Ascending aorta (tissue), 2 donors: Measurements from ENCODE around the gene USO1. TPM values are rescaled to one million over a fixed set of nuclear protein-coding genes. Genes with fewer than 3 reads are reported as not detected.

Source experiments
- DNase-seq, 2 donors: peaks; one replicate each; pipeline ENCODE4 v3.0.0-alpha.2; 2019; ENCODE audit warnings: low spot score in 2 of 2
- H3K27ac ChIP-seq, 2 donors: fragments of 200-600 bp; sonication (generic); one replicate each; pipeline ENCODE4 v1.5.1; 2016 to 2017; ENCODE audit warnings: mild to moderate bottlenecking in 1 of 2
- H3K27me3 ChIP-seq: fragments of 200-600 bp; sonication (generic); one replicate; pipeline ENCODE4 v1.5.1; 2017
- H3K36me3 ChIP-seq, 2 donors: fragments of 200-600 bp; sonication (generic); one replicate each; pipeline ENCODE4 v1.5.1; 2016
- H3K4me1 ChIP-seq, 2 donors: fragments of 200-600 bp; sonication (generic); one replicate each; pipeline ENCODE4 v1.5.1; 2016 to 2017; ENCODE audit warnings: mild to moderate bottlenecking in 1 of 2
- H3K4me3 ChIP-seq, 2 donors: fragments of 200-600 bp; sonication (generic); one replicate each; pipeline ENCODE4 v1.5.1; 2016 to 2017; ENCODE audit warnings: mild to moderate bottlenecking in 1 of 2
- H3K9me3 ChIP-seq, 2 donors: fragments of 200-600 bp; sonication (generic); one replicate each; pipeline ENCODE4 v1.5.1; 2016
- CTCF ChIP-seq, 3 experiments: fragments of 200-600 bp in 2 of 3; fragments of 450-650 bp in 1 of 3; sonication (generic) in 2 of 3; IDR thresholded peaks; one replicate each; pipeline ENCODE4 v1.5.1; 2016 to 2019; ENCODE audit warnings: antibody characterized with exemption in 3 of 3, mild to moderate bottlenecking in 1 of 3, moderate library complexity in 1 of 3
- intact Hi-C: fragments of 100-400 bp; cut with DNase I; formaldehyde crosslinking; loops from one replicate; pipeline ENCODE4 v1.15.1; 2023
- total RNA-seq: library from RNA; depleted of rRNA; stranded (reverse); fragments of >200 nt; gene quantifications from one replicate; pipeline ENCODE4 v1.1.0, GENCODE V29; 2016

The USO1 gene
- total RNA-seq, 1 donor from 2014 or later: 25.5 TPM

GRCh38 chr4:75702919-75703411 lies 21.4 kb upstream of the USO1 start:
- Histone ChIP-seq H3K4me3 (no peak overlapping the region), H3K36me3 (peaks cover 0 to 2% of the 10 kb centered on the region in 2 donors), H3K27ac (no peak overlapping the region), H3K27me3 (no peaks in the 10 kb centered on the region), H3K4me1 (no peaks in the 10 kb centered on the region), H3K9me3 (no peaks in the 10 kb centered on the region)
- DNase-seq: no peak
- no peak for TF ChIP-seq CTCF (IDR thresholded peaks at IDR 0.05)
- intact Hi-C loops: no loop called here

- no peak overlapping the region for H3K27ac ChIP-seq
- no peak for TF ChIP-seq CTCF (IDR thresholded peaks at IDR 0.05)
- no peaks in the 10 kb centered on the region for H3K9me3 ChIP-seq
- H3K27me3 ChIP-seq: no peaks in the 10 kb centered on the region
- intact Hi-C loops: no loop called here
- no peak for DNase-seq
- H3K4me1 ChIP-seq: no peaks in the 10 kb centered on the region
- H3K4me3 ChIP-seq: no peak overlapping the region
- peaks cover 0 to 2% of the 10 kb centered on the region in 2 donors for H3K36me3 ChIP-seq
Measured at GRCh38 chr4:75705198-75705977, 19.0 kb upstream of the USO1 start.

GRCh38 chr4:75708218-75708691 lies 16.1 kb upstream of the USO1 start:
- Histone ChIP-seq H3K9me3 (no peaks in the 10 kb centered on the region), H3K27me3 (no peaks in the 10 kb centered on the region), H3K4me1 (no peaks in the 10 kb centered on the region), H3K4me3 (no peak overlapping the region), H3K27ac (no peak overlapping the region), H3K36me3 (no peaks in the 10 kb centered on the region)
- no peak for DNase-seq
- intact Hi-C loops: no loop called here
- no peak for TF ChIP-seq CTCF (IDR thresholded peaks at IDR 0.05)

- intact Hi-C loops: no loop called here
- Histone ChIP-seq H3K4me3 (no peak overlapping the region), H3K27me3 (no peaks in the 10 kb centered on the region), H3K4me1 (peaks cover 7 to 10% of the 10 kb centered on the region in 2 donors), H3K27ac (no peak overlapping the region), H3K36me3 (no peaks in the 10 kb centered on the region), H3K9me3 (no peaks in the 10 kb centered on the region)
- DNase-seq: no peak
- TF ChIP-seq CTCF (IDR thresholded peaks at IDR 0.05): no peak
Measured at GRCh38 chr4:75710246-75710645, 14.1 kb upstream of the USO1 start.

GRCh38 chr4:75714011-75714410 lies 10.4 kb upstream of the USO1 start:
- Histone ChIP-seq H3K4me1 (peaks cover 7 to 10% of the 10 kb centered on the region in 2 donors), H3K27ac (peak overlapping the region; percentile 61 to 73), H3K4me3 (no peak overlapping the region), H3K36me3 (no peaks in the 10 kb centered on the region), H3K9me3 (no peaks in the 10 kb centered on the region), H3K27me3 (no peaks in the 10 kb centered on the region)
- no peak for DNase-seq
- TF ChIP-seq CTCF (IDR thresholded peaks at IDR 0.05): no peak
- intact Hi-C loops: no loop called here
